C4-2B (cell line): Measurements from ENCODE around the gene OR2Y1.
"Not testable (repeated sequence)": the region's sequence is repeated elsewhere in the genome, so short reads cannot be mapped to it uniquely, and the experiment has no call there.

Experiments
- H3K27ac ChIP-seq: fragments of 450-650 bp; 2 replicates; pipeline ENCODE4 v1.5.1; 2017
- CTCF ChIP-seq: fragments of 450-650 bp; conservative IDR thresholded peaks from 2 replicates; pipeline ENCODE4 v1.5.1; 2017; ENCODE audit warnings: mild to moderate bottlenecking
- ZFX ChIP-seq: fragments of 450-650 bp; IDR thresholded peaks from 2 replicates; pipeline ENCODE4 v1.6.1; 2017

OR2Y1 gene

GRCh38 chr5:180783340-180784052 is 43.6 kb upstream of the OR2Y1 start:
- H3K27ac ChIP-seq, result no peak overlapping the region
- TF ChIP-seq ZFX (no peak), CTCF (no peak)

- H3K27ac ChIP-seq, result no peak overlapping the region
- no peak for TF ChIP-seq ZFX
- no peak for TF ChIP-seq CTCF
Measured at GRCh38 chr5:180782748-180783147, 42.9 kb upstream of the OR2Y1 start.

- not testable (repeated sequence) for H3K27ac ChIP-seq
Measured at GRCh38 chr5:180781900-180782326, 42.1 kb upstream of the OR2Y1 start.

GRCh38 chr5:180779985-180780610 is 40.2 kb upstream of the OR2Y1 start:
- no peak overlapping the region for H3K27ac ChIP-seq
- no peak for TF ChIP-seq ZFX
- no peak for TF ChIP-seq CTCF

DNA sequence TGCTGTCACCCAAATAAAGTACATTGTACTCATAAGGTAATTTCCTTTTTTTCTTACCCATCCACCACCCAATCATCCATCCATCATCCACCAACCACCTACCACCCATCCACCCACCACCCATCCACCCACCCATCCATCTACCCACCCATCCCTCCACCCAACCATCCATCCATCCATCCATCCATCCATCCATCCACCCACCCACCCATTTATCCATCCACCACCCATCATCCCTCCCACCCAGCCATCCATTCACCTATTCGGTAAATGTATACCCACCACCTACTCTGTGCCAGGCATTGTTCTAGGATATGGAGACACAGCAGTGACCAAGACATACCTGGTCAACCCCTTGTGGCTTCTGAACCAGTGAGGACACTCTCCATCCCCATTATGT is 37.6 kb upstream of the OR2Y1 start:
- no peak overlapping the region for H3K27ac ChIP-seq
- TF ChIP-seq ZFX, result no peak
- TF ChIP-seq CTCF, result no peak

GRCh38 chr5:180776376-180776775 is 36.5 kb upstream of the OR2Y1 start:
- TF ChIP-seq ZFX (no peak), CTCF (no peak)

GRCh38 chr5:180775624-180776023 is 35.8 kb upstream of the OR2Y1 start:
- H3K27ac ChIP-seq, result no peak overlapping the region
- TF ChIP-seq ZFX, result no peak
- no peak for TF ChIP-seq CTCF

More at GRCh38 chr5:180776376-180776775, 36.5 kb upstream of the OR2Y1 start:
- no peak overlapping the region for H3K27ac ChIP-seq

- H3K27ac ChIP-seq, result no peak overlapping the region
- TF ChIP-seq ZFX (no peak), CTCF (no peak)
Measured at GRCh38 chr5:180771839-180772238, 32.0 kb upstream of the OR2Y1 start.
